ENCODE measurements around the gene TRAK1.

TRAK1 gene

DNA sequence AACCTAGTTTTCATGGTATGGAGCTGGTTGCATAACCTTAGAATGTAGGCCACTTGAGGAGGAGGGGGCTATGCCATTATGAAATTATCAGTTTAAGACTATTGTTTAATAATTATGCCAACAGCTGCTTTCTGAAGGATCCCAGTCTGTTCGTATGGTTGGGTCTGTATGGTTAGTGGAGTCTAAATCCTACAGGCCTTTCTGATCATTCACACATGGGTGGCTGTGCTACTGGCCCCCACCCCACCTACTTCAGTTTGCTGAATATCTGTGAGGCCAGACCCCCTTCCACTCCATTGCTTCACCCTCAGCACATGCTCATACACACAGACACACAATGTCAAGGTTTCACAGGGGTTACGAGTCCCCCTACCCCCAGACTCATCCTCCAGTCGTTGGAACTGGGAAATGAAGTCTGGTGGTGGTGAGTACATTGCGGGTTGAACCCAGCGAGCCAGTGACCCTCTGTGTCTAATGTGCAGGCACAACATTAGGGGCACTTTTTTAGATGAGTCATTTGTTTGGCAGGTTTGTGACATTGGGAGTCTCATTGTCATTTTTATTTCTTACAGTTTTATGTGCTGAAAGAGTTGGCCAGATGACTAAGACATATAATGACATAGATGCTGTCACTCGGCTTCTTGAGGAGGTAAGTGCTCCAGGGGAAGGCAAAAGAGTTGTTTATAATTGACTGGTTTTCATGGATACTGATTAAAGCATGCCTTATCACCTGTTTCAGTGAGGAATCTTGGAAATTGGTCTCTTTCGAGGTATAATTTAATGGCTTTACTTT is 85.3 kb downstream of the TRAK1 start:
- Histone ChIP-seq H3K36me3 (no peaks in the 10 kb centered on the region), H3K9me3 (no peaks in the 10 kb centered on the region), H3K27ac (no peak overlapping the region), H3K4me3 (ENCODE audit: low read depth in 1 of 2, low read length in 1 of 2) (no peak overlapping the region), H3K27me3 (no peaks in the 10 kb centered on the region), H3K4me1 (ENCODE audit: control insufficient read depth in 1 of 2, insufficient read depth in 1 of 2, low read depth in 1 of 2, low read length in 1 of 2) (peaks cover 0 to 4% of the 10 kb centered on the region in 2 experiments)
- TF ChIP-seq, protein P1, sequence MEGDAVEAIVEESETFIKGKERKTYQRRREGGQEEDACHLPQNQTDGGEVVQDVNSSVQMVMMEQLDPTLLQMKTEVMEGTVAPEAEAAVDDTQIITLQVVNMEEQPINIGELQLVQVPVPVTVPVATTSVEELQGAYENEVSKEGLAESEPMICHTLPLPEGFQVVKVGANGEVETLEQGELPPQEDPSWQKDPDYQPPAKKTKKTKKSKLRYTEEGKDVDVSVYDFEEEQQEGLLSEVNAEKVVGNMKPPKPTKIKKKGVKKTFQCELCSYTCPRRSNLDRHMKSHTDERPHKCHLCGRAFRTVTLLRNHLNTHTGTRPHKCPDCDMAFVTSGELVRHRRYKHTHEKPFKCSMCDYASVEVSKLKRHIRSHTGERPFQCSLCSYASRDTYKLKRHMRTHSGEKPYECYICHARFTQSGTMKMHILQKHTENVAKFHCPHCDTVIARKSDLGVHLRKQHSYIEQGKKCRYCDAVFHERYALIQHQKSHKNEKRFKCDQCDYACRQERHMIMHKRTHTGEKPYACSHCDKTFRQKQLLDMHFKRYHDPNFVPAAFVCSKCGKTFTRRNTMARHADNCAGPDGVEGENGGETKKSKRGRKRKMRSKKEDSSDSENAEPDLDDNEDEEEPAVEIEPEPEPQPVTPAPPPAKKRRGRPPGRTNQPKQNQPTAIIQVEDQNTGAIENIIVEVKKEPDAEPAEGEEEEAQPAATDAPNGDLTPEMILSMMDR (IDR thresholded peaks at IDR 0.05) = no peak

DNA sequence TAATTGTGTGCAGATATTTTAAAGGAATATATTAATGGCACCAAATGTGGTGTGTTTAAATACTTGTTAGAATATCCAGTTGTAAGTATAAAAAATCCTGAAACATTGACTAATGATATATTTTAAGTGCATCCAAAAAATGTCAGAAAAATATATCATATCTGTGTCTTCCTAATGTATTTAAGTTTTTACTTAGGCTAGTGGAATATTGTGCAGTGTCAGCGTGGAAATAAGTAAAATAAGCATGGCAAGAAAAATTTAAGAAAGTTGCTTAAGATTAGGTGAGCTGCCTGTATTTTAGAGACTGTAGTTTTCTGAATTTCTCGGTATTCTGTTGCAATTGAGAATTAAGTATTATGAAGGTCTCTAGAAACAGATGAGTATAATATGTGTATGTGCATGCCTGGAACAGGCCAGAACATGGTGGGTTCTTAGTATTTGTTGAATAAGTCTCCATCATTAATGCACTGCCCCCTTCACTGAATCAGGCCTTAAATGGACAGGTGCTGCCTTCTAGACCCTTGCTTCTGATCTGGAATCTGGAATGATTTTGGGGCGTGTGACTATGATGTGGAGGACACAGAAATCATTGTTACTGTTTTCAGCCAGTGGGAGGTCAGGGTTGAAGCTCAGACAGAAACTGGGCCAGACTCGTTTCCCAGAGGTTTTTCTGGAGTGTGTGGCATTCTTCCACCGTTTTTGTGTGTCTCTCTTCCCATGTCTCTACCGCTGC is 86.1 kb downstream of the TRAK1 start:
- H3K4me1 ChIP-seq (ENCODE audit: control insufficient read depth in 1 of 2, insufficient read depth in 1 of 2, low read depth in 1 of 2, low read length in 1 of 2) = peaks cover 0 to 4% of the 10 kb centered on the region in 2 experiments
- TF ChIP-seq, protein P1 (IDR thresholded peaks at IDR 0.05) = no peak
- no peak overlapping the region for H3K27ac ChIP-seq
- H3K36me3 ChIP-seq = no peaks in the 10 kb centered on the region
- H3K4me3 ChIP-seq (ENCODE audit: low read depth in 1 of 2, low read length in 1 of 2) = no peak overlapping the region
- no peaks in the 10 kb centered on the region for H3K27me3 ChIP-seq
- H3K9me3 ChIP-seq = no peaks in the 10 kb centered on the region

DNA sequence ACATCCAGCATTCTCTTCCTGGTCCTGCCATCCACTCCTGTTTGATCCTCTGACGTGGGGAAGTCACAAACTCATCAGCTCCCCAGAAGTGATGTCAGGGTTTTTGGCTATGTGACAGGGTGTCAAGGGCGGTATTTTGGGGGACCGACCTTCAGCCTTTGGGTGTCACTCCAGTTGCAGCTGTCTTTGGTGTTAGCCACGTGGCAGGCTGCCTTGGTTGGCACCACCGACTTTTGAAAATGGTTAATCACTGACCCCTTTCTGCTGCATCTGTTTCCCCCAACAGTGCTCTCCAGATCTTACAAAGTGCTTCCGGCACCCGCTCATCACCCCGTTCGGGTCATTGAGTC is 86.6 kb downstream of the TRAK1 start:
- Histone ChIP-seq H3K27ac (no peak overlapping the region), H3K4me1 (ENCODE audit: control insufficient read depth in 1 of 2, insufficient read depth in 1 of 2, low read depth in 1 of 2, low read length in 1 of 2) (peaks cover 0 to 4% of the 10 kb centered on the region in 2 experiments), H3K4me3 (ENCODE audit: low read depth in 1 of 2, low read length in 1 of 2) (no peak overlapping the region), H3K36me3 (no peaks in the 10 kb centered on the region), H3K9me3 (no peaks in the 10 kb centered on the region), H3K27me3 (no peaks in the 10 kb centered on the region)
- TF ChIP-seq, protein P1 (IDR thresholded peaks at IDR 0.05) = no peak

DNA sequence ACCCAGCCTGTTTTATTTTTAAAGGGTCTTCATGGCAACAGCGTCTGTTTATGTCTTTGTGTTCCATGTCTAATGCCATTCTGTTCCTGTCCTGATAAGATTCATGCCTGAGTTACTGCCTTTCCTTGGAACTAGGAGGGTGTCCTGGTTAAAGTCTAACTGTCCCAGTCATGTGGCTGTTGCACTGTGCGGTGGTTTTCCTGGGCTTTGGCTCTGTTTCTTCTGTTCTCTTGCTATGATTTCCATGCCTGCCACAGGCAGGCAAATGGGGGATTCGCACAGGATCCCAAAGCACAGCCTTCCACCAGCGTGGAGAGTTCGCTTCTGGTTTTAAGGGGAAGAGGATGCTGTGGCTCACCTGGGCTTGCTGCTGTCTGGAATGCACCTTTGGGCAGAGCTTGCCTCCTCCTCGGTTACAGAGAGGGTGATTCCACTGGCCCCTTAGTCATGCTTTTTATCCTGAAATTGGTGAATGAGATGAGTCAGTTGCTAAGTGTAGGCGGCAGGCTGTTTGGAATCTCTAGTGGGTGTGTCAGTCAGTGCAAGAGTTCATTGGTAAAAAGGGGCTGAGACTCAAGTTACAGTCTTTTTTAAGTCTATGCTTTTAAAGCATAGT is 88.1 kb downstream of the TRAK1 start:
- H3K4me1 ChIP-seq (ENCODE audit: control insufficient read depth in 1 of 2, insufficient read depth in 1 of 2, low read depth in 1 of 2, low read length in 1 of 2) = no peaks in the 10 kb centered on the region
- H3K27ac ChIP-seq = no peak overlapping the region
- H3K4me3 ChIP-seq (ENCODE audit: low read depth in 1 of 2, low read length in 1 of 2) = no peak overlapping the region
- no peaks in the 10 kb centered on the region for H3K27me3 ChIP-seq
- TF ChIP-seq, protein P1 (IDR thresholded peaks at IDR 0.05) = no peak
- H3K9me3 ChIP-seq = no peaks in the 10 kb centered on the region
- no peaks in the 10 kb centered on the region for H3K36me3 ChIP-seq

DNA sequence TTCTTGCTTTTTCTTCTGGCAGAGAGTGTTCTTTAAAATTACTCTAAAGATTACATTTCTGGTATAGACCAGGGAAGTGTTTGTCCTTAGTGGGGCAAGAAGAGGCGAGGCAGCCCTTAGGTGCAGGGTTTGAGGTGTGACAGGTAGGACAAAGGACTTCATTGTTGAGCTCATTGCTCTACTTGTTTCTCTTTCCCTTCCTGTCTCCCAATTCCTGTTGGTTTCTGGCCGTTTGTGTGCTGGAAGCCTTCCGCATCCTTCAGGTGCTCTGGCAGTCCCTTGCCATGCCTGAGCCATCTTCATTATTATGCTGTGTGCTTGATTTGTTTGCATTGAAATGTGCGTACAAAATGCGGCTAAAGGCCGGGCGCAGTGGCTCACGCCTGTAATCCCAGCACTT is 89.7 kb downstream of the TRAK1 start:
- Histone ChIP-seq H3K27ac (no peak overlapping the region), H3K9me3 (no peaks in the 10 kb centered on the region), H3K36me3 (peaks cover 6% of the 10 kb centered on the region), H3K27me3 (no peaks in the 10 kb centered on the region), H3K4me1 (ENCODE audit: control insufficient read depth in 1 of 2, insufficient read depth in 1 of 2, low read depth in 1 of 2, low read length in 1 of 2) (no peaks in the 10 kb centered on the region), H3K4me3 (ENCODE audit: low read depth in 1 of 2, low read length in 1 of 2) (no peak overlapping the region)
- TF ChIP-seq, protein P1 (IDR thresholded peaks at IDR 0.05) = no peak
